Ishikawa (cell line): ENCODE measurements around the gene YARS1.

Source experiments
- EP300 ChIP-seq: IDR thresholded peaks from 2 replicates; pipeline ENCODE4 v1.6.1; 2012; ENCODE audit warnings: borderline replicate concordance
- FOXM1 ChIP-seq: IDR thresholded peaks from 2 replicates; pipeline ENCODE4 v1.6.1; 2012; ENCODE audit warnings: low read depth, borderline replicate concordance
- RAD21 ChIP-seq: IDR thresholded peaks from 2 replicates; pipeline ENCODE4 v1.6.1; 2012; ENCODE audit warnings: low read depth
- TEAD4 ChIP-seq: IDR thresholded peaks from 2 replicates; pipeline ENCODE4 v1.6.1; 2012

- TF ChIP-seq EP300 (no peak), RAD21 (no peak), TEAD4 (no peak), FOXM1 (no peak)
These were observed 31.4 kb upstream of the YARS1 start for GRCh38 chr1:32848354-32849063.
